GM13977 (cell line): ENCODE results near the gene TEKTIP1.

Experiments
- DNase-seq: peaks from one replicate; pipeline ENCODE4 v3.0.0; 2012; ENCODE audit warnings: low spot score
- in situ Hi-C: fragments of 300-500 bp; cut with MboI; formaldehyde crosslinking; loops from one replicate; pipeline ENCODE4 v1.12.0; 2022; ENCODE audit warnings: low sequenced_read_pairs, low pct_unique_long_range_greater_than_20kb, mixed read lengths, inconsistent platforms; ENCODE audit not compliant: unreplicated experiment
- TF ChIP-seq, protein P1 (sequence below): IDR thresholded peaks from 2 replicates; pipeline ENCODE4 v1.5.1; 2012; ENCODE audit warnings: mild to moderate bottlenecking, control low read depth; ENCODE audit not compliant: insufficient read depth; ENCODE audit errors: extremely low read depth, missing control alignments

Gene TEKTIP1

DNA sequence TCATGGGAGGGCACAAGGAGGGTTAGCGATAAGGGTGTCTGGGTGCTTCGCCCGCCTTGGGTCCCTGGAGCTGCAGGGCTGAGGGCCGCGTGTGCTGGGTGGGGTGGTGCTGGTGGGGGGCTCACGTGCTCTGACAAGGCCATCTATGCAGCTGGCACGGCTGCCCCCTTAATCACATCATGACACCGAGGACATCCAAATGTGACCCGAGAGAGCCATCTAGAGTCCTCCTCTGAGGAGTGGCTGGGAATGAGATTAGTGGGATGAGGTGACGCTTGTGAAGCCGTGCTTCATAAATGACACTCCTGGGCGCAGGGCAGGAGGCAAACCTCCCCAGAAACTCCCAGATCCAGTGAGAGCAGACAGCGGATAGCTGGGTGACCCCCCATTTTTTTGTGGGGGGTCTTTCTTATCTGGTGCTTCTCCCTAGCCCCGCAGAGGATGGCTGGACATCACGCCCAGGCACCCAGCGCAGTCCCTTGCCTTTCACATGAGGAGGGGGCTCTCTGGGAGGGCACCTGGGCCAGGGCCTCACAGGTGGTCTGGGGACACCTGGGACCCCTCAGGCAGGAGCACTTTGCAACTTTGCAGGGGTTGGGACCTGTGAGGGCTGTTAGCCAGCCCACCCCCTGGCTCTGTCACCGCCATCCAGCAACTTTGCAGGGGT lies 26.3 kb upstream of the TEKTIP1 start:
- in situ Hi-C loops, result no loop called here
- TF ChIP-seq, protein P1, sequence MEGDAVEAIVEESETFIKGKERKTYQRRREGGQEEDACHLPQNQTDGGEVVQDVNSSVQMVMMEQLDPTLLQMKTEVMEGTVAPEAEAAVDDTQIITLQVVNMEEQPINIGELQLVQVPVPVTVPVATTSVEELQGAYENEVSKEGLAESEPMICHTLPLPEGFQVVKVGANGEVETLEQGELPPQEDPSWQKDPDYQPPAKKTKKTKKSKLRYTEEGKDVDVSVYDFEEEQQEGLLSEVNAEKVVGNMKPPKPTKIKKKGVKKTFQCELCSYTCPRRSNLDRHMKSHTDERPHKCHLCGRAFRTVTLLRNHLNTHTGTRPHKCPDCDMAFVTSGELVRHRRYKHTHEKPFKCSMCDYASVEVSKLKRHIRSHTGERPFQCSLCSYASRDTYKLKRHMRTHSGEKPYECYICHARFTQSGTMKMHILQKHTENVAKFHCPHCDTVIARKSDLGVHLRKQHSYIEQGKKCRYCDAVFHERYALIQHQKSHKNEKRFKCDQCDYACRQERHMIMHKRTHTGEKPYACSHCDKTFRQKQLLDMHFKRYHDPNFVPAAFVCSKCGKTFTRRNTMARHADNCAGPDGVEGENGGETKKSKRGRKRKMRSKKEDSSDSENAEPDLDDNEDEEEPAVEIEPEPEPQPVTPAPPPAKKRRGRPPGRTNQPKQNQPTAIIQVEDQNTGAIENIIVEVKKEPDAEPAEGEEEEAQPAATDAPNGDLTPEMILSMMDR, result no peak
- DNase-seq, result no peak

DNA sequence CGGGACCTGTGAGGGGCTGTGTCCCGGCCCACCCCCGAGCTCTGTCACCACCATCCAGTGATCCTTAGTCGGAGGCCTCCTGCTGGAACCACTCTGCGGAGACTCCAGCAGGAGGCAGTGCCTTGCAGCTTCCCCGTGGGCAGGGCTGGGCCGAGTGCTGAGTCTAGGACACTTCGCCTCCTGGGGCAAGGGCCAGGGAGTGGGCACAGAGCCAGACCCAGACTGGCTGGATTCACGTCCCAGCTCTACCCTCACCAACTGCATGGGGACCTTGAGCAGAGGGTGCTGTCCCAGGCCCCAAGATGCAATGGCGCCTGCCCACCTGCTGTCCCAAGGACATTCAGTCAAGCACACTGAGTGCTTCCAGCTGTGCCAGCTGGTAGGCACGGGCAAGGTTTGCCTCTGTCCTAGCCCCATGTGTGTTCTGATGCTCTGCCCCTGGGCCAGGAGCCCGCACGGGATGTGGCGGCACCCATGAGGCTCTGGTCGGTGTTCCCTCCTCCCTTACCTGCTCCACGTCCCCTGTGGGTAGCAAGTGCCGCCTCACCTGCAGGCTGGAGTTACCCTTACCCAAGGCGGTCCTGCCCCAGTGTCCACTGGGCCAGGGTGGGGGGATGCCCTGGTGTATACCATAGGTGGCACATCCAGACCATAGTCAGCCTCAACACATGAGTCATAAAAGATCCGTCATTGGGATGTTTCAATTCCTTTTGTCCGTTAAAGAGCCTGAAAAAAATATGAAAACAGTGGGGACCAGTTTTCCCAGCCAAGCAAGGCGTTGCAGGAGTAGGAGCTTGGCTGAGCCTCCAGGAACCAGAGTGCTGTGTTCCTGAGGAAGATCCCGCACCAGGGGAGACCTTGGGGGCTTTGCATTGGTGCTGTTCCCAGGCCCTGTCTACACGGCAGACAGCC lies 25.5 kb upstream of the TEKTIP1 start:
- in situ Hi-C loops, result no loop called here
- TF ChIP-seq, protein P1, result no peak
- DNase-seq, result no peak

DNA sequence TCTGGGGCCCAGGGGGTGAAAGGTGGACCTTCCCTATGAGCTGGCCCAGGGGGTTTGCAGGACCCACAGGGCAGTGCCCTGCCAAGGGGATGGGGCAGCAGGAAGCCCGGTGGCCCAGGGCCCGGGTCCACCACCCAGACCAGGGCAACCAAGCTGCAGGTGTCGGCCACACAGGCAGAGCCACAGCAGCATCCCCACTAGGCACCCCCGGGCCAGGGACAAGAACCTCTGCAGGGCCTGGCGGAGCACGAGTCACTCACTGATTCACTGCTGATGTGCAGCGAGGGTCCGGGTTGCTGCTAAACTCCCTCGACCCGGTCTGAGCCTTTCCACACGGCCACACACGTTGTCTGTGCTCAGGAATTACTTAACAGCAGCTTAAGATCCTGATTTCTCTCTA lies 24.0 kb upstream of the TEKTIP1 start:
- in situ Hi-C loops, result no loop called here
- DNase-seq, result no peak
- TF ChIP-seq, protein P1, result no peak

DNA sequence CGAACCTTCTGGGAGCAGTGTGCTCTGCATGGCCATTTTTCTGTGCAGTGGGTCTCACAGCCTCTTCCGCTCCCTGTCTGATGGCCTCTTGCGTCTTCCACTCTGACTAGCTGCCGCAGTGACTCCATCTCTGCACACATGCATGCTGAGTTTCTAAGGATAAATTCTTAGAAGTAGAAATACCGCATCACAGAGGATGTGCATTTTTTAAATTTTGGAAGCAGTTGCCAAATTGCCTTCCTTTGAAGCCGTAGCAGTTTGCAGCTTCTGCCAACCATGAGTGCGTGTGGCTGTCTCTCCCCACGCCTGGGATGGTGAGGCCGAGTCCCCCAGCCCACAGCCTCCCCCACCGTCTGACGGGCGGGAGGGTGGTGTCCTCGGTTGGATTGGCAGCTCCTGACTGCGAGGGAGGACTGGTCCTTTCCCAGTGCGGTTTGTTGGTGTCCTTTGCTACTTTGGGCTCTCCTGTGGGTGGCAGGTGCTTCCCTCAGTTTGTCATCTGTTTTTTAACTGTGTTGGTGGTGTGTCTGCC lies 23.0 kb upstream of the TEKTIP1 start:
- in situ Hi-C loops, result no loop called here
- no peak for DNase-seq
- TF ChIP-seq, protein P1, result no peak

DNA sequence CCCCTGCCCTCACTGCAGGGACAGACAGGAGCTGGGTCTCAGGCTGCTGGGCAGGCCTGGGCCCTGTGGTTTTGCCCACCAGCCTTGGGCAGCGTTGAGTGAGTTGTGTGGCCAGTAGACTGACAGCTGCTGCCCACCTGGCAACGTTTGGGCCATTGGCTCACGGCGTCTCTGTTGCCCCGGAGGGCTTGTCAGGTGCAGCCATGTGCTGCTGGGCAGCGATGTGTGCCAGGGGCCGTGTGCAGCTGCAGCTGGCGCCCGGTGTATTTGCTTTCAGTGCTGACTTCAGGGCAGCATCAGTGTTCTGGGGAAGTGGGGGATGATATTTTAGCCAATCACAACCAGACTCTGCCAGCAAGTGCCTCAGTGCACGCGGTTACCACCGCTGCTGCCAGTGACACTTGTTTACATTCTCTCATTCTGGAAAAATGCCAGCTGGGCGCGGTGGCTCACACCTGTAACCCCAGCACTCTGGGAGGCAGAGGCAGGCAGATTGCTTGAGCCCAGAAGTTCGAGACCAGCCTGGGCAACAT lies 22.2 kb upstream of the TEKTIP1 start:
- in situ Hi-C loops, result no loop called here
- TF ChIP-seq, protein P1, result no peak
- DNase-seq, result no peak

DNA sequence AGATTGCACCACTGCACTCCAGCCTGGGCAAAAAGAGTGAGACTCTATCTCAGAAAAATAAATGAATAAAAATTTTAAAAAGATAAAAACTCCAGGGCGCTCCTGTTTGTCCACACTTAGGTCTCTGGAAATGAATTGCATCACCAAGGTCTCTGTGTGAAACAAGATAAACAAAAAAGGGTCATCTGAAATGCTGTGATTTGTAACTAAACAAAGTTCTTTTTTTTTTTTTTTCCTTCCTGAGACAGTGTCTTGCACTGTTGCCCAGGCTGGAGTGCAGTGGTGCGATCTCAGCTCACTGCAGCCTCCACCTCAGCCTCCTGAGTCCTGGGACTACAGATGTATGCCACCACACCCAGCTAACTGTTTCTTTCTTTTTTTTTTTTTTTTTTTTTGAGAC lies 21.3 kb upstream of the TEKTIP1 start:
- DNase-seq, result no peak
- in situ Hi-C loops, result no loop called here
- TF ChIP-seq, protein P1, result no peak
